NCI-H345 (cell line): ENCODE data around the gene MYO10.
"Not testable (repeated sequence)": the region's sequence is repeated elsewhere in the genome, so short reads cannot be mapped to it uniquely, and the experiment has no call there.

Source experiments
- DNase-seq: peaks from one replicate; lab custom pipeline; 2025; lab: John Stamatoyannopoulos, UW

The MYO10 gene

GRCh38 chr5:16886793-16887345 is 49.2 kb downstream of the MYO10 start:
- no peak for DNase-seq

- DNase-seq: no peak
Measured at GRCh38 chr5:16886366-16886736, 49.7 kb downstream of the MYO10 start.

DNA sequence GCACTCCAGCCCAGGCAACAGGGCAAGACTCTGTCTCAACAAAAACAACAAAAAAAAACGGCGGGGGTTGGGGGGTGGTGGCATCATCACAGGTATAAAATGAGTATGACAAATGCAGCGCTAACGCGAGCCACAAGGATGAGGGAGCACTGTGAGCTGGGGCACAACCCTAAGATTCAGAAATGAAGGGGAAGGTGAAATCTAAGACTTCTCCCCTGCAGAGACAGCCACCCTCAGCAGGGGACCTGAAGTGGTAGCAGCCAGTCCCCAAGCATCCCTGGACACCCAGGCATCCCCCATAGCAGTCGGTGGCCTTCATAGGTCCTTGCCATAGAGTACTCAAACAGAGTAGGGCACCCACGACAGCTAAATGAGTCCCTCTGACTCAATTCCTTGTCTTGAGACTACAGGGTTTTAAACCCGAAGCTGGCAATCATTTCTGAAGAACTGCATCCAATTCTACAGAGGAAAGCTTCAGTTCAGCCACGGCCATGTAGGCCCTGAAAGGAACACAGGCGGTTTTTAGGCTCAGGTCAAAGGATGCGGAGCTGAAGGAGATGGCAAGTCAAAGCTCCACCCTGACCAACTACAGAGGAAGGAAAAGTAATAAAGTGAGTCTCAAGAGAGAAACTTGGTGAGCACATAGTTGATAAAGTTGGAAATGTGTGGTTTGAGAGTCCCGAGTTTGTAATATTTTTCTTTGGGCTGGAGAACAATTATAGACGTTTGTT is 50.3 kb downstream of the MYO10 start:
- DNase-seq: no peak

DNA sequence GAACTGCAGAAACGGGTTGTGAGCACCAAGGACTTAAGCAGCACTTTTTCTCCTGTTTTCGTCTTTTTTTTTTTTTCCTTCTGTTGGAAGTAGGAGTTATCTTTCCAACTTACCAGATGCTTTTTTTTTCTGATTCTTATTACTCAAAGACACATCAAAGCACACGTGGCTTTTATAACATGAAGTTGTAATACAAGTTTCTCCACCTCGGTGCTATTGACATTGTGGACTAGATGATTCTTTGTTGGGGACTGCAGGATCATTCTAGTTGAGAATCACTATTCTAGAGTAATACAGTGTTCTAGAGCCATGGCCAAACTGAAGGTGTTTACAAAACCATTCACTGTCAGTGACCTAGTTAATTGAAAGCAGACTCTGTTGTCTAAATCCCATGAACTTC is 51.5 kb downstream of the MYO10 start:
- no peak for DNase-seq

DNA sequence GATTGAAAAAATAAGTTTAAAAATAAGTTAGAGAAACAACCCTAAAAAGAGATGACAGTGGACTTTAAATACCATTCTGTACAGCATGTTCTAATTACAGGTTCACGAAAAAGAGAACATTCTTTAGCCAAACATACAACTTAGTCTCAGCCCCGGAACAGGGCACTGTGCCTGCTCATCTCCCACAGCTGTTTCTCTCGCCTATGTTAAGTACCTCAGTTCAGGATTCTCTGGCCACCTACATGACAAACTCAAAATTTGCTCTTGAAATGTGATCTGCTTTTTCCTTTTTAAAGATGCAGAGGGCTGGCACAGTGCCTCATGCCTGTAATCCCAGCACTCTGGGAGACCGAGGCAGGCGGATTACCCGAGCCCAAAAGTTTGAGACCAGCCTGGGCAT is 52.3 kb downstream of the MYO10 start:
- DNase-seq: peak; percentile 65

GRCh38 chr5:16883176-16883575 is 52.9 kb downstream of the MYO10 start:
- no peak for DNase-seq

DNA sequence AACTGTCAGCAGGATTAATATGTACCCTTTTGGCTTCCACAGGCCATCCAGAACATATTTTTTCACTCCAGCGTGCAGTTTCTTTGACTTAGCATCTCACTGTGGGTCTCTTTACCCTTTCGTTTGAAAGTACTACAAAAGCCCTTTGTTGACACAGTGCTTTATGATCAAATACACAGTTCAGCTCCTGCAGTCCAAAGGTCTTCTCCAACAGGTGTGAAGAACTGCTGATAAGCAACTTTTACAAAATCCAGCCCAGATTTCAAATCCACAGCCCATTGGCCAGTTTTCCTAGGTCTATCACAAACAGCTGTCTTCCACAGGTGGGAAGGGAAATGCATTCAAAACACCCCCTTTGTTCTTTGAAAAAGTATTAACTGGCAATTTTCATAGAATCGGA is 54.8 kb downstream of the MYO10 start:
- peak; percentile 47 for DNase-seq

- no peak for DNase-seq
Measured at GRCh38 chr5:16880547-16880946, 55.5 kb downstream of the MYO10 start.

- no peak for DNase-seq
Measured at GRCh38 chr5:16879650-16880049, 56.4 kb downstream of the MYO10 start.

GRCh38 chr5:16879191-16879590 is 56.9 kb downstream of the MYO10 start:
- no peak for DNase-seq

GRCh38 chr5:16877267-16877935 is 58.7 kb downstream of the MYO10 start:
- DNase-seq: no peak

DNA sequence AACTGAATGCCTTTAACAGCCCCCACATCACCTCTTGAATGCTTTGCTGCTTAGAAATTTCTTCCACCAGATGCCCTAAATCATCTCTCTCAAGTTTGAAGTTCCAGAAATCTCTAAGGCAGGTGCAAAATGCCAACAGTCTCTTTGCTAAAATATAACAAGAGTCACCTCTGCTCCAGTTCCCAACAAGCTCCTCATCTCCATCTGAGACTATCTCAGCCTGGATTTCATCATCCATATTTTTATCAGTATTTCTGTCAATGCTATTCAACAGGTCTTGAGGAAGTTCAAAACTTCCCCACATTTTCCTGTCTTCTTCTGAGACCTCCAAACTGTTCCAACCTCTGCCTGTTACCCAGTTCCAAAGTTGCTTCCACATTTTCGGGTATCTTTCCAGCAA is 61.7 kb downstream of the MYO10 start:
- DNase-seq: not testable (repeated sequence)

GRCh38 chr5:16871746-16872339 is 64.2 kb downstream of the MYO10 start:
- no peak for DNase-seq

GRCh38 chr5:16870878-16871277 is 65.2 kb downstream of the MYO10 start:
- no peak for DNase-seq

DNA sequence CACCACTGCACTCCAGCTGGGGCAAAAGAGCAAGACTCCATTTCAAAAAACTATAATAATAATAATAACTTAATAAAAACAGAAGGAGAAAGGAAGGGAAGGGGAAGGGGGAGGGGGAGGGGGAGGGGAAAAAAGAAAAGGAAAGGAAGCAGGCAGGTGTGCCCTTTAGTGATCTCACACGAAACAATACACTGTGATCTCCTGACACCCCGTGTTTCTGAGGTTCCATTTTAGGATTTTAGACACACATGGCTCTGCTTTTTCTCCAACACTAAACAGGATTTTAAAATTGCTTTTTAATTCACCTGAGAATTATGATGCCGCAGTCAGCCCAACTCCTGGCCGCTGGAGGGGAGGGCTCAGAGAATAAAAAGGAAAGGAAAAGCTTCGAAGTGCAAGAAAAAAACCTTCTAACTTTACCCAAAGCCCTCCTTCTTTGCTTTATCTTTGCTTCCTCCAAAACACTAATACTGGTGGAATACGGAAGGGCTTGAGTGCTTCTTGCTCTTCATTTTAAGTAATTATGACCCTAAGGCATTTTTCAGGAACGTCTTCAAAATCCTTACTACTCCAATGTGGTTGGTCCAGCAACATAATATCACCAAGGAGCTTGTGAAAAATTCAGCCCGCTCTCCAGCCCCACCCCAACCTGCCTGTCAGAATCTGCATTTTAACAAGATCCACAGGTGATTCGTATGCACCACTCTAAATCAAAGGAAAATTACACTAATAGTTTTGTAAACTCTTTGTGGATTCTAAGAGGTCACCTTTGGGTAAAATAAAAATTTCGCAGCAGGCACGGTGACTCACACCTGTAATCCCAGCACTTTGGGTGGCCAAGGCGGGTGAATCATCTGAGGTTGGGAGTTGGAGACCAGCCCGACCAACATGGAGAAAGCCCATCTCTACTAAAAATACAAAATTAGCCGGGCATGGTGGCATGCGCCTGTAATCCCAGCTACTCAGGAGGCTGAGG is 66.0 kb downstream of the MYO10 start:
- no peak for DNase-seq

GRCh38 chr5:16867577-16867953 is 68.5 kb downstream of the MYO10 start:
- DNase-seq: no peak

DNA sequence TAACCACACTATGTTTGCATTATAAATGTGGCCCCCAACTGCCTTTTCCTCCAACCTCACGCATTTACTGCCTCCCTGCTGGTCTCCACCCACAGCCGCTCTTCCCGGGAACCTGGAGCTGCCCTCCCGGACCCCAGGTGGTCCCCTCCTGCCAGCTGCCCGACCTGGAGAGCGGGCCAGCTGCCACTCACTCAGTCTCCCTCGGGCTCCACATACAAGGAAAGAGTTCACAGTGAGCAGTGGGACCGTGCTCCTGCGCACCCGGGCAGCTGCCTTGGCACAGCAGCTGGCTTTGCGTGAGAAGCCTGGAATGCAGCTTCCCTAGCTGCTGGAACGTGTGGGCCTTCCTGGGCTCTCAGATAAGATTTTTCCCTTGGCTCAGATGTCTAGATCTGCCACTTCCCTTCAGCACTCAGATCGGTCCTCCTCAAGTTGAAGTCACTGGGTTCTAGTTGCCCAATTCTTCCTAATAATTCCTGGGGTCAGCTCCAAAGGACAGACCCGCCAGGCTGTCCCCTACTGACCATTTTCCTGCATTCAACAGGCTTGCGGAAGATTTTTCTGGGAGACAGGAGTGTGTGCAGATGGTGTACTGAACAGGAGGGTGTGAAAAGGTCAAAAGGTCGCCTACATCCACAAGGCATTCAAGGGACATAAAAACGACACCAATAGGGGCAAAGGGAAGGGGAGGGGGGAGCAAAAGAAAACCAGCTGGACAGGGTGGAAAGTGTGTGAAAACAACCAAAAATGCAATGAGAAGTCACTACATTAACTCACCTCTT is 69.1 kb downstream of the MYO10 start:
- peak; percentile 92 for DNase-seq

DNA sequence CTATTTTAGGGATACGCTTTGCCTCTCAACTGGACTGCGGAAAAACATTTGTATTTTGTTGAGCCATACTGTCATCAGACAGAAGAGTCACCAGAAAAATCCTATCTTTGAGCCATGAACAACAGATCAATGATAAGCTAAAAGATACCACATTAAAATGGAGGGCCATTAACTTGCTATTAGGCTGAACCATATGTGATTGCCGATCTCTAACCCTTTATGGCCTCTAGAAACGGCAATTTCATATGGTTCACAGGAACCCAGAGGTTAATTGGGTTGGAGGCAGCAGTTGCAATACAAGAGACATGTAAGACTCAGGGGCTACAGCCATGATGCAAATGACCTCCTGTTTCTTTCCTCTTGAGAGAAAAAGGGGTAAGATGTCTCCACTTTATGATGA is 69.8 kb downstream of the MYO10 start:
- DNase-seq: no peak

DNA sequence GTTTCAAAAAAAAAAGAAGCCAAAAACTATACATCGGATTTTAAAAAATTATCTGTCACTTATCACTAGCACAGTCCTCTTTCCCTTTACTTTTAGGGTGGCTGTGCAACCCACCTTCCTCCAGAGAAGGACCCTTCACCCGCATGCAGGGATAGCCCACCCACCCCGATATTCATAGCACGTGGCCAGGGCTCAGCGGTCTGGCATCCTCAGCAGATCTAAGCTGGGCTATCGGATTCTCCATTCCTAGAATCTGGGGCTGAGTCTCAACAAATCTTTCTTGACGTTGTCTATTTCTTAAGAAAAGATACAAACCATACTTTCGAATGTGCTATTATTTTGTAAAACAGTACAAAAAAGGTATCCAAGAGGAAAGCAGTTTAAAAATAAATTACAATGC is 70.9 kb downstream of the MYO10 start:
- DNase-seq: no peak

GRCh38 chr5:16864631-16865131 is 71.4 kb downstream of the MYO10 start:
- DNase-seq: no peak

DNA sequence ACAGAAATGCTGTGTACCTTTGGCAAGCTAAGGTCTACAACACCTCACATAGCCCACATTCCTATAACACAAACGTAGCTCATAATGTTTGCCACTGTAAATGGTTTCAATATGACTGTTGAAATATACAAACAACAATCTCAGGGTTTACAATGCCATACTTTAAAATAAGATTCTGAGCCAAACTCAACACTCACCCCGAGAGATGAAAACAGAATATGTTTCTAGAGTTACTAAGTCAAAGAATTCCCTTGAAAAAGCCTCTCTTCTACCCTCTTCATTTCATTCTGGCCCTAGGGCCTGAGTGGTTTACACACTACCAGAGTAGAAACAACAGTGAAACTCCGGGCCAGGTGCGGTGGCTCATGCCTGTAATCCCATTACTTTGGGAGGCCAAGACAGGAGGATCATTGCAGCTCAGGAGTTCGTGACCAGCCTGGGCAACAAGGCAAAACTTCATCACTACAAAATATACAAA is 72.6 kb downstream of the MYO10 start:
- no peak for DNase-seq
